ENCODE measurements around the gene EEF1AKMT2. TPM values are rescaled to one million over a fixed set of nuclear protein-coding genes. Genes with fewer than 3 reads are reported as not detected.

Gene EEF1AKMT2
- total and polyA plus RNA-seq, 9 of the 15 experiments (the other 6 are each of a cell fraction or from before 2014, with no cell fraction given), result 9.3 to 34.3 (median 23.7) TPM

- peak; percentile 17; the same call in 1 of the 2 replicates for TF ChIP-seq PKNOX1 (IDR thresholded peaks at IDR 0.05)
- no peak for TF ChIP-seq HDAC6 (IDR thresholded peaks at IDR 0.05; ENCODE audit: low read depth, low read length)
- no peak for TF ChIP-seq ZNF280A (IDR thresholded peaks at IDR 0.05; ENCODE audit: low read depth, partially characterized antibody)
- no peak for TF ChIP-seq ZNF311 (CRISPR knock-in tag; IDR thresholded peaks at IDR 0.05)
- no peak for TF ChIP-seq RB1 (IDR thresholded peaks at IDR 0.05; ENCODE audit: low read depth)
- no peak for TF ChIP-seq PCBP2 (IDR thresholded peaks at IDR 0.05; ENCODE audit: low read depth, low read length, poor library complexity, severe bottlenecking)
- TF ChIP-seq TARDBP (IDR thresholded peaks at IDR 0.05), result no peak
- TF ChIP-seq EGR1 (conservative IDR thresholded peaks at IDR 0.05), result no peak
- TF ChIP-seq NFIX (CRISPR knock-in tag; IDR thresholded peaks at IDR 0.05; ENCODE audit: low read depth), result no peak
- no peak for TF ChIP-seq CBX2 (IDR thresholded peaks at IDR 0.05; ENCODE audit: insufficient read depth, low read length, poor library complexity, severe bottlenecking)
These were observed 10.6 kb upstream of the EEF1AKMT2 start (continued) for GRCh38 chr10:124802313-124802675.
